ENCODE measurements around the gene TTYH2. TPM values are rescaled to one million over a fixed set of nuclear protein-coding genes. Genes with fewer than 3 reads are reported as not detected.

The TTYH2 gene
- total RNA-seq, 1 donor from 2014 or later, result 6.8 TPM

GRCh38 chr17:74226252-74226651 lies 12.9 kb downstream of the TTYH2 start:
- Mint-ChIP-seq H3K4me3 (ENCODE audit: unreplicated experiment) (no peak overlapping the region), H3K9me3 (ENCODE audit: unreplicated experiment) (no peaks in the 10 kb centered on the region), H3K36me3 (ENCODE audit: low read depth, unreplicated experiment) (no peaks in the 10 kb centered on the region), H3K4me1 (ENCODE audit: unreplicated experiment) (peaks cover 17% of the 10 kb centered on the region), H3K27ac (ENCODE audit: unreplicated experiment) (peak overlapping the region; percentile 61), H3K27me3 (ENCODE audit: unreplicated experiment) (peaks cover 5% of the 10 kb centered on the region)
- no peak for TF ChIP-seq CTCF (IDR thresholded peaks at IDR 0.05; ENCODE audit: unreplicated experiment)
- DNase-seq (ENCODE audit: low spot score), result no peak

GRCh38 chr17:74227271-74228080 lies 14.1 kb downstream of the TTYH2 start:
- Mint-ChIP-seq H3K27ac (ENCODE audit: unreplicated experiment) (no peak overlapping the region), H3K4me3 (ENCODE audit: unreplicated experiment) (no peak overlapping the region), H3K36me3 (ENCODE audit: low read depth, unreplicated experiment) (no peaks in the 10 kb centered on the region), H3K27me3 (ENCODE audit: unreplicated experiment) (peaks cover 5% of the 10 kb centered on the region), H3K9me3 (ENCODE audit: unreplicated experiment) (no peaks in the 10 kb centered on the region), H3K4me1 (ENCODE audit: unreplicated experiment) (peaks cover 17% of the 10 kb centered on the region)
- DNase-seq (ENCODE audit: low spot score), result no peak
- TF ChIP-seq CTCF (IDR thresholded peaks at IDR 0.05; ENCODE audit: unreplicated experiment), result no peak

GRCh38 chr17:74228306-74228978 lies 15.1 kb downstream of the TTYH2 start:
- Mint-ChIP-seq H3K27ac (ENCODE audit: unreplicated experiment) (no peak overlapping the region), H3K36me3 (ENCODE audit: low read depth, unreplicated experiment) (no peaks in the 10 kb centered on the region), H3K4me3 (ENCODE audit: unreplicated experiment) (no peak overlapping the region), H3K9me3 (ENCODE audit: unreplicated experiment) (no peaks in the 10 kb centered on the region), H3K27me3 (ENCODE audit: unreplicated experiment) (peaks cover 5% of the 10 kb centered on the region), H3K4me1 (ENCODE audit: unreplicated experiment) (peaks cover 17% of the 10 kb centered on the region)
- no peak for TF ChIP-seq CTCF (IDR thresholded peaks at IDR 0.05; ENCODE audit: unreplicated experiment)
- no peak for DNase-seq (ENCODE audit: low spot score)

- Mint-ChIP-seq H3K27me3 (ENCODE audit: unreplicated experiment) (peaks cover 4% of the 10 kb centered on the region), H3K9me3 (ENCODE audit: unreplicated experiment) (no peaks in the 10 kb centered on the region), H3K4me1 (ENCODE audit: unreplicated experiment) (peaks cover 13% of the 10 kb centered on the region), H3K4me3 (ENCODE audit: unreplicated experiment) (no peak overlapping the region), H3K36me3 (ENCODE audit: low read depth, unreplicated experiment) (no peaks in the 10 kb centered on the region), H3K27ac (ENCODE audit: unreplicated experiment) (no peak overlapping the region)
- no peak for DNase-seq (ENCODE audit: low spot score)
- no peak for TF ChIP-seq CTCF (IDR thresholded peaks at IDR 0.05; ENCODE audit: unreplicated experiment)
Observed at GRCh38 chr17:74230896-74231295, 17.5 kb downstream of the TTYH2 start.
